HuH-7.5 (cell line): ENCODE results near the gene NEK7.
"Not testable (repeated sequence)": the region's sequence is repeated elsewhere in the genome, so short reads cannot be mapped to it uniquely, and the experiment has no call there.

Experiments
- DNase-seq: peaks from one replicate; pipeline ENCODE4 v3.0.0; 2011; ENCODE audit warnings: low spot score

The NEK7 gene

DNA sequence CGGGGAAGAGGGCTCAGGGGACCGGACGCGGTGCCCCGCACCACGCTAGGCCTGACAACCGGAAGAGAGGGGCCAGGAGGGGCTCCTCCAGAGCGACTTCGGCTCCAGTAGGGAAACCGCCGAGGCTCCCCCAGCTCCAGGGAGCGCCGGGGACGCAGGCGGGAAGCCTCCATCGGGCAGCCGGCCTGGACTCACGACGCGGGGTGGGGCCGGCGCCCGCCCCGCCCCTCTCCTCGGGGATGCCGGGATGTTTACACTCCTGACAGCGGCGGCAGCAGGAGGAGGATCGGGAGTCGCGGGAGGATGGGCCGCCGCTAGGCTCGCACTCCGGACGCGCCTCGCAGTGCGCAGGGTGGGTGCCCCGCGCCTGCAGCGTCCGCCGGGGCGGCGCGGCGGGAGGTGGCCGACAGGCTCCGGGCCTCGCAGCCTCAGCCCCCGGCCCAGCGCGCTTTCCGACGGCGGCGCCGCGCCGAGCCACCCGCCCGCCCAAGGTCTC, at the start of gene NEK7:
Gene NEK7 (plus strand): TSS at position 254 of the 496 bp plus-strand sequence. CDS start 75,583 bp downstream, outside the sequence.
- DNase-seq, result peak; percentile 80

DNA sequence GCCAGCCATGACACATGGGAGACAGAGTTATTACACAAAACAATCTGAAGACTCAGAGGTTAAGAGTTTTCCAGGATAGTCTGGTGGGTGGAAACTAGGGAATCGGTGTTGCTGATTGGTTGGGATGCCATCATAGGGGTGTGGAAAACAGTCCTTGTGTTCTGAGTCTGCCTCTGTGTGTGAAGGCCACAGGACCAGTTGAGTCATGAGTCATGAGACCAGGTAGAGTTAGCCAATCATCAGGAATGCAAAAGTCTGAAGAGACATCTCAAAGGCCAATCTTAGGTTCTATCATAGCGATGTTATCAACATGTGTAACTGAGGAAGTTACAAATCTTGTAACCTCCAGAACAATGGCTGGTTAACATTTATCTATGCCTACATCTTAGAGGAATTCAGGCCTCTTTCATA, 49.7 kb upstream of the NEK7 start:
- no peak for DNase-seq

DNA sequence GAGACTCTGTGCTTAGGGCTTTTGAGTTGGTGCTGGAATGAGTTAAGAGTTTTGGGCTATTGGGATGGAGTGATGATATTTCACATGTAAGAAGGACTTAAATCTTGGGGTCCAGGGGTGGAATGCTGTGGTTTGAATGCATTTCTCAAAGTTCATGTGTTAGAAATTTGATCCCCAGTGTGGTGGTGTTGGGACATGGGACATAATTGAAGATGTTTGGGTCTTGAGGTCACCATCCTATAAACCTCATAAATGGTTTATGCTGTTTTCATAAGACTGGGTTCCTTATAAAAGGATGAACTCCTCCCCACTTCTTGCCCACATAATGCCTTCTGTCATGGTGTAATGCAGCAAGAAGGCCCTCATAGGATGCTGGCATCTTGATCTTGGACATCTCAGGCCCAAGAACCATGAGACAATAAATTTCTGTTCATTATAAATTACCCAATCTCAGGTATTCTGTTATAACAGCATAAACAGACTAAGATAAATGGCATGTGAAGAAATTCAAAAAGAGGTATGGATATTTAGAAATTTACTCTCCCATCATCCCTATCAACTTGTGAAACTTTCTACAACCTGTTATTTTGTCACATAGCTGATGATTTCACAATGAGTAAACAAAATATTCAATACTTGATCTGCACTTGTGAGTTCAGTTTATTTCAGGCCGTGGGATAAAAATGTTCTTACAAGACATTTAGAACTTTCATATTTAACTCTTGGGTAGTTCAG, 48.0 kb upstream of the NEK7 start:
- DNase-seq, result no peak

DNA sequence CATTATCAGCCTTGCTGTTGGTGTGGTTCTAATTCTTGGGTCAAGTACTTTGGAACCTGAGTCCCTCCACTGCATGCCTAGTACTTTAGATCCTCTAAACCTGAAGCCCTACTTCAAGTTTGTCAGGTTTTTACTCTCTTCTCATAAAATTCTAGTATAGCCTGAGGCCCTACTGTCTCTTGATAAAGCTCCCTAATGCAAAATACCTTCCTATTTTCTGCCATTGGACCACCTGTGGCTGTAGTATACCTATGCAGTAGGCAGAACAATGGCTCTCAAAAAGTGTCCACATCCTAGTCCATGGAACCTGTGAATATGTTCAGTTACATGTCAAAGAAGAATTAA, 47.5 kb upstream of the NEK7 start:
- no peak for DNase-seq

DNA sequence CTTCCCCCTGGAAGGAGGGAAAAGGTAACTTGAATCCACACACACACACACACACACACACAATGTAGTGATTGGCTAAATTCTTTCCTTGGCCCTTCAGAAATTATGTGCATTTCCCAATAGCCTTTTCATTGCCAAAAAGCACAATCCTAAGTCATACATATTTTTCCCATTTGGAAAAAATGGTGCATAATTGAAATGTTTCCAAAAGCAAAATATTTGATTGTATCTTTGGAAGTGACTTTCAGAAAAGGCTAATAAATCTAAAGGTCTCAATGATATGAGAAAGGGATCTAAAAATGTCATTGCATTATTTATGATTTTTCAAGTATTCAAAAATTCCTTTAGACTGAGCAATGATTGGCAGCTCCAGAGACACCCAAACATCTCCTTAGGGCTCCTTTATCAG, 43.5 kb upstream of the NEK7 start:
- no peak for DNase-seq

DNA sequence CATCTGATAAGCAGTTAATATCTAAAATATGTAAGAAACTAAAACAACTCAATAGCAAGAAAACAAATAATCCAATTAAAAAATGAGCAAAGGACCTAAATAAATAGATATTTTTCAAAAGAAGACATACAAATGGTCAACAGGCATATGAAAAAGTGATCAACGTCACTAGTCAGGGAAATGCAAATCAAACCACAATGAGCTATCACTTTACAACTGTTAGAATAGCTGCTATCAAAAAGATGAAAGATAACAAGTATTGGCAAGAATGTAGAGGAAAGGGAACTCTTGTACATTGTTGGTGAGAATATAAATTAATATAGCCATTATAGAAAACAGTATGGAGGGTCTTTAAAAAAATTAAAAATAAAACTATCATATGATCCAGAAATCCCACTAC, 40.7 kb upstream of the NEK7 start:
- DNase-seq, result no peak

DNA sequence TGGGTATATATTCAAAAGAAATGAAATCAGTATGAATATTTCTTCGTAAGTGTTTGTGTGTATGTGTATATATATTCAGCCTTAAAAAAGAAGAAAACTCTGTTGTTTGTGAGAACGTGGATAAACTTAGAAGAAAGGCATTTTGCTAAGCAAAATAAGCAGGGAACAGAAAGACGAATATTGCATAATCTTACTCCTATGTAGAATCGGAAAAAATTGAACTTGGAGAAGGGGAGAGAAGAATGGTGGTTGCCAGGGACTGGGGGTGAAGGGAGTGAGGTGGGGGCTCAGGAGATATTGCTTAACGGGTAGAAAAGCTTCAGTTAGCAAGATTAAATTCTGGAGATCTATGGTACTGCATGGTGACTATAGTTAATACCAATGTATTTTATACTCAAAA, 40.3 kb upstream of the NEK7 start:
- DNase-seq, result no peak

DNA sequence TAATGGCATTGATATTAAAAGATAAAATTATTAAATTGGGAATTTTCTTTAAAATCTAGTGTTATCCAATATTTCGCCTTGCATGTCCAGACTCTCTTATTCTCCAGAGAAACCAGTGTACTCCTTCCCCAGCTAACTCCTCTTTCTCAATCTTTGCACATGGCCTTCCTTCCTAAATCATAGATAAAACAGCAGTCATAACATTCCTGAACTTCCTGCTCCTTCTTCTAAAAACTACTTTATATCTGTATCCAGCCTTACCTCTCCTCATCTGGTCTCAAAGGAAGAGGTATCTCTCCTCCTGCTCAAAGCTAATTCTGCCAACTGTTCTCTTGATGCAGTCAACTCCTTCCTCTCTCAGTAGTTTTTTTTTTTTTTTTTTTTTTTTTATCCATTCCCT, 39.5 kb upstream of the NEK7 start:
- DNase-seq, result no peak

DNA sequence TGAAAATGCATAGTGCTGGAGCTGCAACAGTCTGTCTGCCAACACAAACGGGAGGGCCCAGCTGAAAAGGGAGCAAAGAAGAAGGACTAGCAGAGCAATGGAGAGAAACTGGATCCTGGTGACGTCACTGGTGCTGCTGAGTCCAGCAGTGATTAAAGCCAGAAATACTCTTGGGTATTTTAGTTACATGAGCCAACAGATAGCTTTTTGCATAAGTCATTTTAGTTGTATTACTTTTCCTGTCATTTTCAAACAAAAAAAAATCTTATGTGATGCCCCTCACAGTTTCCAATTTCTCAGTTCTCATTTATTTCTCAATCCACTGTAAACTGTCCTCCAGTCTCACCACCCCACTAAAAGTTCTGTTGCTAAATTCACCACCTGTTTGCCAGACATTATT, 38.7 kb upstream of the NEK7 start:
- DNase-seq, result no peak

DNA sequence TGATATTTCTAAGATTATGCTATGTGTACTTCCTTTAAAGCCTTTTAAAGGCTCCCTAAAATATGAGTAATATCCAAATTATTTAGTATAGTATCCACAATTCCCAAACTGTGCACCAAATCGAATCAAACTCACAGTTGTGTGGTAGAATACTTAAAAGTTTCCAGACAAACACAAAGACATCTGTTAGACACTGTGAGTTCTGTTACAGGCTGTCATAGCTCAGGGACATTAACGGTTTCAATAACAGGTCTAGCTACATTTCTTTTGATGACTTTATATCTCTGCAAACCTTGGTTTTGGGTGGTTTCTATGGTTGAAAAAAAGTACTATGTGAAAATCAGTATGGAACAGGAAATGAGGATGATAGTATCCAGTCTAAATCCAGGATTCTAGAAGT, 36.9 kb upstream of the NEK7 start:
- DNase-seq, result no peak

DNA sequence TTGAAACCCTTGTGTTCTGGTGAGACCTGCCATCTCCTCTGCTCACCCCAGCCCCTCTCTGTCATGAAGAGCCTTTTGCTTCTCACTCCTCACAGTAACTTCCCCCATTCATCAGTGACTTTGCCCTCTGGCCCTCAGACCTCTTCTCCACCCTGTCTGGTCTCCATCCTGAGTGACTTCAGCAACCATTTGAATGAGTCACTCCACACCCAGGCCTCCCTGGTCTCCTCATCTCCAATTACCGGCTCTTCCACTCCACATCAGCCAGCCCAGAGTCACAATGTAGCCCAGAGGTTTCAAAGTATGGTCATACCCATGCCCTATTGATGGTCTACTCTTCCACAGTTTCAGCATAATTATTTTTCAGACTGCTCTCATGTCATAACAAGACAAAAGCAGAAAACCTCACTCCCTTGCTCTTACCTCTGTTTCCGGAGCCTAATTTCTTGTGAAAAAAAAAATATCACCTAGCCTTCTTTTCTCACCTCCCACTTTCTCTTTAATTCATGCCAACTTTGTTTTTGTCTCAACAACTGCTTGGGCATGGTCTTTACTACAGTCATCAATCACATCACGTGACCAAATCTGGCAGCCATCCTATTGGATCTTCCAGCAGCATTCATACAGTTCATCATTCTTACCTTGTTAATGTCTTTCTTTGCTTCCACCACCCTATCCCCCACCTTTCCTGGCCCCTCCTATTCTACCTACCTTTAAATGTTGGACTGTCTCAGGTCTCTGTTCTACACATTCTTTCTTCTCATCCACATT, 35.6 kb upstream of the NEK7 start:
- DNase-seq, result no peak

DNA sequence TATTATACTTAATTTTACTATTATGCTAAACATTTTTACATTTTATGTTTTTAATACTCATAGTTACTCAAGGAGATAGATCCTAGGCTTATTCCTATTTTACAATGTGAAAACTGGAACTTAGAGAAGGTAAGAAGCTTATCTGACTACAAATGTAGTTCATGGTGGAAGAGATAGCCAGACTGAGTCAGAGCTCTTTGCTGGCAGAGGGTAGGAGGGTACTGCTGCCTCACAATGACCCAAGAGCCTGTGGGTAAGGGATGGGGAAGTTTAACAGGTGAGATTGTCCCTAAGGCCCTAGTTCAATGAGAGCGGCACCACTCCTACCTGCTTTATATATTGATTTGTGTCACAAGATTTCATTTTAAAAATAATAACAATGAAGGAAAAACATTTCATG, 34.1 kb upstream of the NEK7 start:
- no peak for DNase-seq

DNA sequence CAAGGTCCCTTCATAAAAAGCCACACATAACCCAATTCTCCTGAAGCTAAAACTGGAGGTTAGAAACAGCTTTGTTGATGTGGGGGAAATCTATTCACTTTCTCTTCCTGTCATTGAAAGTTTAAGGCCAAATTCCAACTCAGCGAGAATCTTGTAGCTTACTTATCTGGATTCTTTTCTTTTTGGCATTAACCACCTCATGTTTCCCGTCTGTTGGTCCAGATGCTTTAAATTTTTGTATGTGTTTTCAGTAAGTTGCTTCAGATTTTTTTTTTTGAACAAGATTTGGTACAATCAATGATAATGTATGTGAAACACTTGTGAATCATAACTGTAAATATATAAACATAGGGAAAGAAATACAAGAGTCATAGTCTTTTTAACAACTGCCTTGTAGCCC, 33.7 kb upstream of the NEK7 start:
- no peak for DNase-seq

DNA sequence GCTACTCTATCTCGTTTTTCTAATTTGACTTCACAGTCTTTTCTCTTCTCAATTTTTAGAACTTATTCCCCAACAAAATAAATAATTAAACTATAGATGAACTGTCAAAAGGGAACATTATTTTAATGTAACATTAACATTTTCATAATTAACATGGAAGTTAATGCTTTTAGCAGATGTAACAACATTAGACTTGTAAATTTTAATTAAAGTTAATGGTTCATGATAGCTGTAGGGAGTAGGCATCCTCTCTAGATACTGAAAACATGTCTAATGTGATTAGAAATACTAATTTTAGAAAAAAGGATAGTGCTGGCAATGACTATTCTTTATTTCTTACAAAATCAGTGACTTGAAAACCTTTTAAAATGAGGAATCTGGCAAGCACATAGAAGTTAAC, 32.1 kb upstream of the NEK7 start:
- no peak for DNase-seq

DNA sequence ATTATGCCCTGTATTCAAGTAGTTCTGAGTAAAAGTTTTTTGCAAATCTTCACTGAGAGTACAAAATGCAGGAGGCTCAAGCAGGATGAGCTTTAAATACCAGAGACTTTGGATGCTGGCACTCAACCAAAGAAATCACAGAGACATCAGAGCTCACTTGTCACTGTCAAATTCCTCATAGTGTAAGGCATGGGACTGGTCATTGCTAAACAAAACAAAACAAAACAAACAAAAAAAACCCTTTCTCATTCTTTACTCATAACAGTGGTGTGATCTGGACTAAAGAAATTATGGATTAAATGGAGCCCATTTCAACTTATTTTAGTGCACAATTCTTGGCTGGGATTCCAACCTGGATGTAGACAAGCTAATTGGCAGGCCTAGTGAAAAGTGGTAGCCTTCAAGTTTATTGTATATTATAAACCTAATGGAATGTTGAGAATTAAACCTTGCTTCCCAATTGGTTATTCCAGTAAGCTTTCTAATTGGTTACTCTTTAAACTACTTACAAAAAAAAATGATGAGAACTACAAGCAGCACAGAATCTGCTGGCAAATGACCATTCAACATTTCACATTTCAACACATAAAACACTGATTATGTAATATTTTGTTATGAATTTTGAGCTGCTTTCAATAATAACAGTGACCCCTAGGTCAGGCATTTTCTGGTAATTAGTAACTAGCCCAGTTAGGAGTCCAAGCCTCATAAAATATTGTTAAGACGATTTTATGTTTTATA, 30.6 kb upstream of the NEK7 start:
- DNase-seq, result peak; percentile 11

DNA sequence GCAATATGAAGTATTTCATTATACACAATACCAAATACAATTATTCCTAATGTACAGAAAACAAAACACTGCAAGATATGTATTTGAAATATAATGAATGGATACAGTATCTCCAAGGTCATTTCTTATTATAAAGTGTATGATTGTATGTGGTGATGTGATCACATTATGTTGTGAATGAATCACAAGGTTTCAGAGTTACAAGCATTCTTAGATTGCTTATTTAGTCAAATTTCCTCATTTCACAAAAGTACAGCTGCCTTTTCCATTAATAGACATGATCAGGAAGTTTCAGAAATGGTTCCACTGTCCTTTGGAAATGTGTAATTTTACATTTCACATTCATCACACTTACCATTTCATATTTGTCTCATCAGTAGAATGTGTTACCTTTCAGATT, 28.3 kb upstream of the NEK7 start:
- DNase-seq, result no peak

DNA sequence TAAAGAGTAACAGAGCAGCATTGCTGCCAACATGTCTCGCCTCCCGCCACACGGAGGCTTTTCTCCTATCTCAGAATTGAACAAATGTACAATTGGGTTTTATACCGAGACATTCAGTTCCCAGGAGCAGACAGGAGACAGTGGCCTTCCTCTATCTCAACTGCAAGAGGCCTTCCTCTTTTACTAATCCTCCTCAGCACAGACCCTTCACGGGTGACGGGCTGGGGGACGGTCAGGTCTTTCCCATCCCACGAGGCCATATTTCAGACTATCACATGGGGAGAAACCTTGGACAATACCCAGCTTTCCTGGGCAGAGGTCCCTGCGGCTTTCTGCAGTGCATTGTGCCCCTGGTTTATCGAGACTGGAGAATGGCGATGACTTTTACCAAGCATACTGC, 26.7 kb upstream of the NEK7 start:
- DNase-seq, result not testable (repeated sequence)

DNA sequence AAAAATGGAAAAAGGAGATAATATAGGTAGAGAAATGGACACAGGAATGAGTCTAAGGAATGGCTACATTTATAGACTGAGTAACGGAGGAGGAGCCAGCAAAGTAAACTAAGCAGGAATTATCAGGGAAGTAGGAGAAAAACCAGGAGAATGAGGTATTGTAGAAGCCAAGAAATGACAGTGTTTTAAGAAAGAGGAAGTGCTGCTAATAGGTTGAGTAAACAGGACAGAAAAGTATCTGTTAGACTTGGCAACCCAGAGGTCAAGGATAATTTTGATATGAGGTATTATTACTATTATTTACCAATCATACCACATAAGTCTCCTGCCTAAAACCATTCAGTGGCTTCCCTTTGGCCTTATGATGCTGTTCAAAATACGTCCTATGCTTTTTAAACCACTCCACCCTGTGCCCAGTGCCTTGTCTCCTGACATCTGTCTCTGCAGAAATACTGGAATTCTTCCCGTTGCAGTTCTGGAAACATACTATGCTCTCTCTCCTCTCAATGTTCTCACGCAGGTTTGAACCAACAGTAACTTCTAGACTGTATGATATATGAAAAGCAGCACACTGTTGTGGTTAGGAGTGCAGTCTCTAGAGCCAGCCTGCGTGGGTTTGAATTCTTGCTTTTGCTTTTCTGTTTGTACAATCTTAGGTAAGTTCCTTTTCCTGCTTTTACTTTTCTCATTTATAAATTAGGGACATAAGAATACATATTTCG, 24.6 kb upstream of the NEK7 start:
- DNase-seq, result no peak

DNA sequence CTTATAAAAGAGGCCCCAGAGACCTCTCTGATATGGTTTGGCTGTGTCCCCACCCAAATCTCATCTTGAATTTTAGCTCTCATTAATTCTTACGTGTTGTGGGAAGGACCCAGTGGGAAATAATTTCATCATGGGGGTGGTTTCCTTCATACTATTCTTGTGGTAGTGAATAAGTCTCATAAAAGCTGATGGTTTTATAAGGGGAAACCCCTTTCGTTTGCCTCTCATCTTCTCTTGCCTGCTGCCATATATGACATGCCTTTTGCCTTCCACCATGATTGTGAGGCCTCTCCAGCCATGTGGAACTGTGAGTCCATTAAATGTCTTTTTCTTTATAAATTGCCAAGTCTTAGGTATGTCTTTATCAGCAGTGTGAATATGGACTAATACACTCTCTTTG, 22.5 kb upstream of the NEK7 start:
- no peak for DNase-seq

DNA sequence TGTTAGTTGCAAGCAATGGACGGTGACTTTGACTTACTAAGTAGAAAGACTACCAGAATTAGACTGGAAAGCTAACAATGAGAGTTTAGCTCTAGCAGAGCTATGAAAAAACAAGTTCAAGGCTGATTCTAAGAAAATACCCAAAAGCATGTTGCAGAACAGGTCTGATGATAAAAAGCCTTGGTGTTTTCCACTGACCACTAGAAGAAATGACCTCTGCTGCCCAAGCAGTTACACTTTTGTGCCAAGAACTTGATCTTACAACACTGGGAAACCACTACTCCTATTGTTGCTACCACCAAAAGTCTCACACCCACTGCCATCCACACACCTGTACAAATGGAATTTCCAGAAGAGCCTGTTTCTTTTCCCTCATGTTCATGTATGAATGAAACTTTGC, 21.4 kb upstream of the NEK7 start:
- no peak for DNase-seq

DNA sequence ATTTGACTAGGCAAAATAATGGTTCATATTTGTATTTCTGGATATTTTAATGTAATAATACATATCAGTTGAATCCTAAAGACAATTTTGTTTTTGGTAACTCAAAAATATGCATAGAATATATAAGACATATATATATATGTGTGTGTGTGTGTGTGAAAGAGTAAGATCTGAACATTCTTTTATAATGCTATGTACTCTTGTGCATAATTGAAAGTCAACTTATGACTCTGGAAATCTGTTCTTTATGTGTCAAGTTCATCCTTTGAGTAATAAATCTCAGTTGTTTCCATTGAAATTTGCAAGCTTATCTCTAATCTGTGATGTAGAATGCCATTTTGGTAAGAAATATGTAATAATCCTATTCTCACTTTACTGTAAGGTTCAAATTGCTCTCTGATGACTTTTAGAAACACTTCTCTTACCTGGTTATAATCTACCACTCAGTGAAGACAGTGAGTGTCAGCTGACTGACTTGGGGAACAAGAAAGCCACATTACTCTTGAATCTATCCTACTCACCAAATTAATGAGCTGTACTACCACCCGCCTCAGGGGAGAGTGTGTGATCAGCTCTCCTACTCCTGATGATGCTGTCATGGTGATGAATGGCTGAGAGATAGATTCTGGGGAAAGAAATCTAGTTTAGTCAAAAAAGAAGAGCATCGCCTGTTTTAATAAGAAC, 15.0 kb upstream of the NEK7 start:
- no peak for DNase-seq

DNA sequence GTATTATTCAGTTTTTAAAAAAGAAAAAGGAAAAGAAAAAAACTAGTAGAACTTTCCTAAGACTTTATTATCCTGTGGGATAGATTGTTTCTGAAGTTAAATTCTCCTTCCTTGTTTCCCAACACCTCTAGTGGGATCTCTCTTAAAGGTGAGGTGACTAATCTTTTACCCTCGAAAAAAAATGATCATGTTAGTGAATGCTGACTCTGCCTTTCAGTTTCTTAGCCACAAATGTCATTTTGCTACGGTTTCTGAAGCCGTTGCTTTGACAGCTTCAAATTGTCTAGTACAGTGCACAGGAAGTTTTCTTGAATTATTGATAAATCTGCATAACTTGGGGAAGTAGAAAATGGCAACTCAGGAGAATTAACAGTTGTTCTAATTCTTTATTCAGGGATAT, 13.0 kb upstream of the NEK7 start:
- DNase-seq, result no peak
